ENCODE results near the gene DNAAF1. TPM values are rescaled to one million over a fixed set of nuclear protein-coding genes. Genes with fewer than 3 reads are reported as not detected.

The DNAAF1 gene
- total and polyA plus RNA-seq, 2 of the 8 experiments (the other 6 are each of a cell fraction or from before 2014, with no cell fraction given) = 0.09 to 0.15 TPM

GRCh38 chr16:84132527-84133285 is 12.4 kb upstream of the DNAAF1 start:
- Histone ChIP-seq H2BK15ac (ENCODE audit: low read length) (no peak overlapping the region), H3K79me1 (ENCODE audit: low read depth, low read length) (peaks cover 7% of the 10 kb centered on the region), H2BK120ac (replicated peaks; ENCODE audit: low read depth, low read length) (no peak overlapping the region), H3K23ac (ENCODE audit: insufficient read length) (no peak overlapping the region), H2BK20ac (ENCODE audit: low read length) (no peak overlapping the region), H3K27ac (ENCODE audit: low read depth, low read length) (no peak overlapping the region), H3K23me2 (ENCODE audit: low read depth, low read length) (no peaks in the 10 kb centered on the region), H3K4me1 (replicated peaks in 1 of 4; ENCODE audit: control insufficient read depth in 3 of 4, insufficient read depth in 4 of 4, low read length in 3 of 4) (peaks cover 2 to 12% (median 7%) of the 10 kb centered on the region in 4 experiments; a peak in 5 of 7 replicates), H3K36me3 (ENCODE audit: control insufficient read depth in 2 of 4, insufficient read depth in 4 of 4, low read length in 3 of 4) (peaks cover 6 to 20% (median 14%) of the 10 kb centered on the region in 4 experiments; a peak in 7 of 8 replicates), H4K8ac (ENCODE audit: extremely low read depth, insufficient read depth, low read length) (no peak overlapping the region), H3K27me3 (replicated peaks in 1 of 4; ENCODE audit: control insufficient read depth in 3 of 4, extremely low read depth in 1 of 4, insufficient read depth in 3 of 4, low read length in 3 of 4) (no peaks in the 10 kb centered on the region), H3K4me2 (ENCODE audit: insufficient read depth in 1 of 2, low read depth in 2 of 2, low read length in 2 of 2) (peak overlapping the region in 1 of 2 experiments; percentile 31; a peak in 3 of 4 replicates), H2BK5ac (ENCODE audit: low read depth, low read length) (no peak overlapping the region), H4K5ac (ENCODE audit: insufficient read length, low read depth, low read length) (peak overlapping the region; percentile 36), H4K91ac (replicated peaks; ENCODE audit: insufficient read length, low read length) (peak overlapping the region; percentile 83), H3K9me3 (ENCODE audit: insufficient read depth in 2 of 2, low read depth in 1 of 2, low read length in 1 of 2) (no peaks in the 10 kb centered on the region), H3K14ac (ENCODE audit: insufficient read length) (no peak overlapping the region), H3K18ac (ENCODE audit: extremely low read depth, low read length) (no peak overlapping the region; the same call in 1 of the 2 replicates), H2BK12ac (ENCODE audit: low read depth, low read length) (no peak overlapping the region), H2AFZ (ENCODE audit: low read length) (no peak overlapping the region), H3K9ac (replicated peaks in 1 of 4; ENCODE audit: extremely low read depth in 1 of 4, low read depth in 3 of 4, low read length in 3 of 4) (no peak overlapping the region; a peak in 1 of 7 replicates), H3K4ac (replicated peaks; ENCODE audit: insufficient read length, low read depth, low read length) (peak overlapping the region; percentile 61), H3K56ac (replicated peaks; ENCODE audit: insufficient read length, low read depth, low read length) (no peak overlapping the region), H4K20me1 (replicated peaks in 1 of 2; ENCODE audit: control insufficient read depth in 1 of 2, insufficient read depth in 2 of 2, low read length in 2 of 2) (peaks cover 0 to 13% of the 10 kb centered on the region in 2 experiments), H3K4me3 (ENCODE audit: extremely low read depth in 1 of 4, insufficient read depth in 2 of 4, low read depth in 3 of 4, low read length in 4 of 4) (peak overlapping the region in 1 of 4 experiments; percentile 30; a peak in 1 of 8 replicates), H2AK5ac (ENCODE audit: low read depth, low read length) (no peak overlapping the region), H3K79me2 (ENCODE audit: control insufficient read depth in 1 of 2, insufficient read depth in 2 of 2, low read length in 2 of 2) (peaks cover 0 to 54% of the 10 kb centered on the region in 2 experiments; a peak in 3 of 4 replicates)
- no peak for DNase-seq (ENCODE audit: low read depth in 1 of 2, low spot score in 2 of 2)
- no peak for FAIRE-seq
- WGBS, 2 experiments (ENCODE audit: extremely low coverage in 1 of 2, insufficient coverage in 1 of 2, insufficient read length in 1 of 2, insufficient replicate concordance in 2 of 2, low coverage in 1 of 2, low lambda C conversion rate in 2 of 2, missing lambda C conversion rate in 1 of 2) = 83% methylated on average over 7 of the region's 7 CpGs; no CpG with 5 or more reads in 1 of the 2 experiments
- ChIA-PET CTCF (ENCODE audit: partially characterized antibody) (interaction anchor here (0.6 to 2.3 kb wide), 8 partner anchors 9 to 67 kb away, joined by 3 to 8 read pairs (median 5); no protein-coding TSS in a partner anchor), POLR2A (ENCODE audit: partially characterized antibody) (interaction anchor here (0.6 to 1.9 kb wide), 3 partner anchors 13 to 561 kb away, joined by 3 to 5 read pairs (median 3); no protein-coding TSS in a partner anchor)
- no peak for TF ChIP-seq SRF (IDR thresholded peaks at IDR 0.05; ENCODE audit: low read depth, low read length)
- TF ChIP-seq JUND (IDR thresholded peaks at IDR 0.05; ENCODE audit: low read length) = no peak
- no peak for TF ChIP-seq TCF12 (IDR thresholded peaks at IDR 0.05; ENCODE audit: low read depth, low read length)
- TF ChIP-seq PHF8 (conservative IDR thresholded peaks at IDR 0.05; ENCODE audit: low read depth, low read length) = no peak
- TF ChIP-seq BACH1 (IDR thresholded peaks at IDR 0.05; ENCODE audit: low read length) = no peak
- no peak for TF ChIP-seq KDM4A (IDR thresholded peaks at IDR 0.05; ENCODE audit: low read depth, low read length, severe bottlenecking)
- TF ChIP-seq TAF1 (IDR thresholded peaks at IDR 0.05; ENCODE audit: low read depth, low read length) = no peak
- no peak for TF ChIP-seq CHD2 (IDR thresholded peaks at IDR 0.05; ENCODE audit: low read length)
- no peak for TF ChIP-seq TEAD4 (IDR thresholded peaks at IDR 0.05; ENCODE audit: low read depth, low read length)
- no peak for TF ChIP-seq RXRA (IDR thresholded peaks at IDR 0.05; ENCODE audit: insufficient read depth, low read depth, low read length)
- no peak for TF ChIP-seq SIRT6 (IDR thresholded peaks at IDR 0.05; ENCODE audit: low read length)
- no peak for TF ChIP-seq SUZ12 (IDR thresholded peaks at IDR 0.05; ENCODE audit: low read length)

Data from H1 (cell line).